Measurements from ENCODE around the gene ABCF3.

GRCh38 chr3:184173374-184173722, 12.7 kb upstream of the ABCF3 start:
- no peak for TF ChIP-seq CTCF (IDR thresholded peaks at IDR 0.05)
- no peak for TF ChIP-seq POLR2A (IDR thresholded peaks at IDR 0.05)
